ENCODE data around the gene SKIC8. TPM values are rescaled to one million over a fixed set of nuclear protein-coding genes. Genes with fewer than 3 reads are reported as not detected.
A peak's percentile ranks its signal among the peaks of the same experiment; 100 is the strongest.

Gene SKIC8
- total RNA-seq, 2 experiments from 2014 or later = 44.5 to 44.7 TPM

- H3K9me3 Mint-ChIP-seq = no peaks in the 10 kb centered on the region
- CTCF ChIA-PET = interaction anchor here (1.2 to 1.5 kb wide), 2 partner anchors 77 to 231 kb away, joined by 3 read pairs; no protein-coding TSS in a partner anchor
- DNase-seq = no peak
- POLR2A ChIA-PET = no interaction called here
- H3K36me3 Mint-ChIP-seq (ENCODE audit: low read depth) = peaks cover 20% of the 10 kb centered on the region
- no peak overlapping the region for H3K4me3 Mint-ChIP-seq
- H3K27ac Mint-ChIP-seq = no peak overlapping the region
- H3K27me3 Mint-ChIP-seq = no peaks in the 10 kb centered on the region
- peaks cover 6% of the 10 kb centered on the region for H3K4me1 Mint-ChIP-seq
Observed at GRCh38 chr15:78272776-78273175, 26.6 kb downstream of the SKIC8 start.

GRCh38 chr15:78272316-78272715, 27.1 kb downstream of the SKIC8 start:
- no peaks in the 10 kb centered on the region for H3K27me3 Mint-ChIP-seq
- DNase-seq = no peak
- peaks cover 20% of the 10 kb centered on the region for H3K36me3 Mint-ChIP-seq (ENCODE audit: low read depth)
- no peaks in the 10 kb centered on the region for H3K9me3 Mint-ChIP-seq
- no peak overlapping the region for H3K27ac Mint-ChIP-seq
- H3K4me3 Mint-ChIP-seq = no peak overlapping the region
- peaks cover 8% of the 10 kb centered on the region for H3K4me1 Mint-ChIP-seq
- ChIA-PET POLR2A (no interaction called here), CTCF (interaction anchor here (1.5 kb wide), 1 partner anchor 230 kb away, joined by 3 read pairs; no protein-coding TSS in a partner anchor)

- peaks cover 10% of the 10 kb centered on the region for H3K36me3 Mint-ChIP-seq (ENCODE audit: low read depth)
- no peaks in the 10 kb centered on the region for H3K27me3 Mint-ChIP-seq
- no peak for DNase-seq
- peak overlapping the region; percentile 1 for H3K27ac Mint-ChIP-seq
- H3K4me3 Mint-ChIP-seq = no peak overlapping the region
- POLR2A ChIA-PET = interaction anchor here (1.3 kb wide), 1 partner anchor 33 kb away, joined by 3 read pairs; the partner anchor contains the start of gene SKIC8
- CTCF ChIA-PET = interaction anchor here (2.0 to 3.8 kb wide), 3 partner anchors 12 to 136 kb away, joined by 8 to 13 read pairs (median 11); partner anchors contain the start of gene CIB2
- H3K4me1 Mint-ChIP-seq = peaks cover 28% of the 10 kb centered on the region
- no peaks in the 10 kb centered on the region for H3K9me3 Mint-ChIP-seq
Observed at GRCh38 chr15:78266806-78267205, 32.6 kb downstream of the SKIC8 start.

- Mint-ChIP-seq H3K4me1 (peaks cover 28% of the 10 kb centered on the region), H3K27me3 (no peaks in the 10 kb centered on the region), H3K9me3 (no peaks in the 10 kb centered on the region), H3K27ac (peak overlapping the region; percentile 89), H3K4me3 (peak overlapping the region; percentile 78), H3K36me3 (ENCODE audit: low read depth) (peaks cover 5% of the 10 kb centered on the region)
- POLR2A ChIA-PET = interaction anchor here (0.8 to 1.3 kb wide), 2 partner anchors 33 to 35 kb away, joined by 3 read pairs; partner anchors contain the start of gene SKIC8
- CTCF ChIA-PET = interaction anchor here (0.8 to 3.8 kb wide), 8 partner anchors 9 to 356 kb away, joined by 3 to 13 read pairs (median 4); partner anchors contain the start of genes CIB2 and SKIC8
- no peak for DNase-seq
Observed at GRCh38 chr15:78266229-78266628, 33.2 kb downstream of the SKIC8 start.

- H3K27me3 Mint-ChIP-seq = no peaks in the 10 kb centered on the region
- H3K36me3 Mint-ChIP-seq (ENCODE audit: low read depth) = peaks cover 5% of the 10 kb centered on the region
- ChIA-PET POLR2A (interaction anchor here (0.6 to 1.6 kb wide), 4 partner anchors 25 to 172 kb away, joined by 3 to 5 read pairs (median 4); partner anchors contain the start of genes IREB2 and SKIC8), CTCF (interaction anchor here (0.8 to 3.8 kb wide), 9 partner anchors 9 to 355 kb away, joined by 3 to 13 read pairs (median 4); partner anchors contain the start of genes CIB2 and SKIC8)
- peak overlapping the region; percentile 78 for H3K4me3 Mint-ChIP-seq
- peak overlapping the region; percentile 89 for H3K27ac Mint-ChIP-seq
- DNase-seq = no peak
- no peaks in the 10 kb centered on the region for H3K9me3 Mint-ChIP-seq
- peaks cover 28% of the 10 kb centered on the region for H3K4me1 Mint-ChIP-seq
Observed at GRCh38 chr15:78265752-78266224, 33.6 kb downstream of the SKIC8 start.

- H3K4me3 Mint-ChIP-seq = peak overlapping the region; percentile 78
- H3K4me1 Mint-ChIP-seq = peaks cover 28% of the 10 kb centered on the region
- H3K36me3 Mint-ChIP-seq (ENCODE audit: low read depth) = peaks cover 2% of the 10 kb centered on the region
- H3K27ac Mint-ChIP-seq = peak overlapping the region; percentile 89
- ChIA-PET POLR2A (interaction anchor here (1.3 to 1.6 kb wide), 2 partner anchors 35 to 173 kb away, joined by 4 to 5 read pairs; partner anchors contain the start of genes IREB2 and SKIC8), CTCF (interaction anchor here (0.8 to 3.8 kb wide), 8 partner anchors 8 to 134 kb away, joined by 3 to 13 read pairs (median 4); partner anchors contain the start of genes CIB2 and SKIC8)
- no peaks in the 10 kb centered on the region for H3K27me3 Mint-ChIP-seq
- DNase-seq = no peak
- H3K9me3 Mint-ChIP-seq = no peaks in the 10 kb centered on the region
Observed at GRCh38 chr15:78265137-78265460, 34.3 kb downstream of the SKIC8 start.

DNA sequence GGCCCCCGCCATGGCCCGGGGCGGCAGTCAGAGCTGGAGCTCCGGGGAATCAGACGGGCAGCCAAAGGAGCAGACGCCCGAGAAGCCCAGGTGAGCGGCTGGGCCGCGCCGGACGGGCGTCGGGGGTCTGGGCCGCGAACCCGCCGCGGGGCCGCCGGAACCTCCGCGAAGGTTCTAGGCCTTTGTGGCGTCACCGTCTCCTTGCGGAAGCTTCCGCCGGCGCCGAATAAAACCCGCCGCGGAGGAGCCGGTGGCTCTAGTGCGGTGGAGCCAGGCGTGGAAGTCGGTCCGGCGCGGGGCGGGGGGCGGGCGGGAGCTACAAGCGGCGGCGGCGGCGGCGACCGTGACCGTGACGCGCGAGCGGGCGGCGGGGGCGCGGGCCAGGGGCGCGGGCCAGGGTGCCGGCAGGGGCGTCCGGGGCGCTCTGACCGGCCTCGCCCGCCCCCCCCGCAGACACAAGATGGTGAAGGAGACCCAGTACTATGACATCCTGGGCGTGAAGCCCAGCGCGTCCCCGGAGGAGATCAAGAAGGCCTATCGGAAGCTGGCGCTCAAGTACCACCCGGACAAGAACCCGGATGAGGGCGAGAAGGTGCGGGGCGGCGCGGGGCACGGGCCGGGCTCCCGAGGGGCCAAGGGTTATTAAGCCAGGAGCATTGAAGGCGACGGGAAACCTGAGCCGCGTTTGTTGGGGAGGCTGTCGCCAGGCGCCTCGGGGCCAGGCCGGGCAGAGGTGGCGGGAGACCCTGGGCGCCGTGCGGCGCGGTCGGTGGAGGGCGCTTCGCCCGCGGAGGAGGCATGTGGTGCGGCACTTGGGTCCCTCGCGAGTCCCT, 34.9 kb downstream of the SKIC8 start, which contains the start of gene DNAJA4:
DNAJA4 (plus strand) TSS at position 259 of the 833 bp plus-strand sequence; CDS start at position 461, 202 bp downstream.
- ChIA-PET POLR2A (interaction anchor here (1.3 to 1.6 kb wide), 2 partner anchors 35 to 173 kb away, joined by 4 to 5 read pairs; partner anchors contain the start of genes IREB2 and SKIC8), CTCF (interaction anchor here (0.7 to 3.8 kb wide), 9 partner anchors 8 to 133 kb away, joined by 3 to 13 read pairs (median 4); partner anchors contain the start of genes CIB2 and SKIC8)
- Mint-ChIP-seq H3K36me3 (ENCODE audit: low read depth) (no peaks in the 10 kb centered on the region), H3K9me3 (no peaks in the 10 kb centered on the region), H3K27ac (peak within 1 kb of the TSS; percentile 89), H3K4me3 (peak within 1 kb of the TSS; percentile 78), H3K4me1 (peaks cover 28% of the 10 kb centered on the region), H3K27me3 (no peaks in the 10 kb centered on the region)
- DNase-seq = peak; percentile 71

DNA sequence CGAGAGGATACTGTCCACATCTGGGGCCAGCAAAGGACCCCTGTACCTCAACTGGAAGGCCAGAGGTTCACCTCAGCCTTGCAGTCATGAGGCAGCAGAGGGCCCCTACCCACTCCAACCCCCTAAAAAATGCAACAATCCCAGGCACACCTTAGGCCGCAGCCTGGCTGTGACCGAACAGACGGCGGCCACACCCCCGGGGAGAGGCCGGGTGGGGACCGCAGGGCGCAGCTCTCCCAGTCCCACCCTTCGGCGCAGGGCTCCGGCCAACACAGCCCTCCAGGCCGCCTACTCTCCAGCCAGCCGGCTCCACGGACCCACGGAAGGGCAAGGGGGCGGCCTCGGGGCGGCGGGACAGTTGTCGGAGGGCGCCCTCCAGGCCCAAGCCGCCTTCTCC, 35.5 kb downstream of the SKIC8 start:
- CTCF ChIA-PET = interaction anchor here (0.7 to 3.8 kb wide), 5 partner anchors 9 to 36 kb away, joined by 3 to 13 read pairs (median 3); partner anchors contain the start of gene SKIC8
- no peaks in the 10 kb centered on the region for H3K27me3 Mint-ChIP-seq
- H3K27ac Mint-ChIP-seq = peak overlapping the region; percentile 78
- H3K4me1 Mint-ChIP-seq = peaks cover 26% of the 10 kb centered on the region
- POLR2A ChIA-PET = interaction anchor here (1.3 to 1.6 kb wide), 2 partner anchors 36 to 174 kb away, joined by 4 to 5 read pairs; partner anchors contain the start of genes IREB2 and SKIC8
- DNase-seq = no peak
- H3K4me3 Mint-ChIP-seq = peak overlapping the region; percentile 56
- no peaks in the 10 kb centered on the region for H3K9me3 Mint-ChIP-seq
- no peaks in the 10 kb centered on the region for H3K36me3 Mint-ChIP-seq (ENCODE audit: low read depth)

DNA sequence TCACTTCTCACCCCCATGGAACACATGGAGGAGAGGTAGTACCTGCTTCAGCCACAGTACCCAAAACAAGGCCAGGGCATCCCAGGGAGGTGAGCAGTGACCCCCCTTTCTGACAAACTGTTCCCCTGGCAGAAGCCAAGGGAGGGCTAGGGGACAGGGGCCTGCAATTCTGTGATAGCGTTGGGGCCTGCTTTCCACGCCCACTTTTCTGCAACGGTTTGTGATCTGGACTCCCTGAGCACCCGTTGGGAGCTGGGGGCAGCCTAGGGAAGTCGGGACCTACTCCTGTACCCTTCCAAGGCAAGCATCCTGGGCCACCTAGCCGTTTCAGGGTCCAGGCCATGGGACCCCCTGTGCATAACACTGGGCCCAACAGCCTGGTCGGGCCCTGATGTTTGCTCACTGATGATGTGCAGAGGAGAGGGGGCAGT, 36.0 kb downstream of the SKIC8 start:
- no peak for DNase-seq
- no peaks in the 10 kb centered on the region for H3K9me3 Mint-ChIP-seq

GRCh38 chr15:78261062-78261461, 38.3 kb downstream of the SKIC8 start:
- no peak overlapping the region for H3K4me3 Mint-ChIP-seq
- H3K27ac Mint-ChIP-seq = no peak overlapping the region

More for the DNA sequence above, 36.0 kb downstream of the SKIC8 start:
- Mint-ChIP-seq H3K27me3 (no peaks in the 10 kb centered on the region), H3K27ac (peak overlapping the region; percentile 78), H3K36me3 (ENCODE audit: low read depth) (no peaks in the 10 kb centered on the region), H3K4me3 (peak overlapping the region; percentile 56), H3K4me1 (peaks cover 22% of the 10 kb centered on the region)
- ChIA-PET POLR2A (no interaction called here), CTCF (interaction anchor here (3.8 kb wide), 1 partner anchor 22 kb away, joined by 11 read pairs; no protein-coding TSS in a partner anchor)

GRCh38 chr15:78260489-78260888, 38.9 kb downstream of the SKIC8 start:
- ChIA-PET CTCF (interaction anchor here (1.0 kb wide), 1 partner anchor 21 kb away, joined by 3 read pairs; no protein-coding TSS in a partner anchor), POLR2A (no interaction called here)
- Mint-ChIP-seq H3K9me3 (no peaks in the 10 kb centered on the region), H3K4me1 (peaks cover 5% of the 10 kb centered on the region), H3K4me3 (no peak overlapping the region), H3K27me3 (no peaks in the 10 kb centered on the region), H3K27ac (no peak overlapping the region), H3K36me3 (ENCODE audit: low read depth) (no peaks in the 10 kb centered on the region)
- DNase-seq = no peak

More at GRCh38 chr15:78261062-78261461, 38.3 kb downstream of the SKIC8 start:
- no peaks in the 10 kb centered on the region for H3K27me3 Mint-ChIP-seq
- no peaks in the 10 kb centered on the region for H3K9me3 Mint-ChIP-seq
- no peaks in the 10 kb centered on the region for H3K36me3 Mint-ChIP-seq (ENCODE audit: low read depth)
- no peak for DNase-seq
- POLR2A ChIA-PET = no interaction called here
- peaks cover 11% of the 10 kb centered on the region for H3K4me1 Mint-ChIP-seq
- CTCF ChIA-PET = interaction anchor here (1.0 kb wide), 1 partner anchor 22 kb away, joined by 3 read pairs; no protein-coding TSS in a partner anchor

GRCh38 chr15:78259232-78259631, 40.2 kb downstream of the SKIC8 start:
- DNase-seq = no peak
- no peaks in the 10 kb centered on the region for H3K9me3 Mint-ChIP-seq
- CTCF ChIA-PET = no interaction called here
- no peaks in the 10 kb centered on the region for H3K36me3 Mint-ChIP-seq (ENCODE audit: low read depth)
- no peaks in the 10 kb centered on the region for H3K27me3 Mint-ChIP-seq
- no peaks in the 10 kb centered on the region for H3K4me1 Mint-ChIP-seq
- H3K27ac Mint-ChIP-seq = no peak overlapping the region
- POLR2A ChIA-PET = no interaction called here
- H3K4me3 Mint-ChIP-seq = no peak overlapping the region

All from activated CD4-positive, alpha-beta T cell treated with anti-CD3 and anti-CD28 coated beads, Interleukin-2, amount 10 ng/mL, durations not matched to agents 7 days and 5 days (primary cell).